HCT116 (cell line): ENCODE results near the gene ADGRL3. TPM values are rescaled to one million over a fixed set of nuclear protein-coding genes. Genes with fewer than 3 reads are reported as not detected.

Experiments
- ATAC-seq: fragments of 200-7000 bp; cut with Tn5 transposase; 2 replicates; pipeline ENCODE4 v1.9.1; 2020; ENCODE audit warnings: mild to moderate bottlenecking, moderate library complexity
- BruUV-seq: library from RNA; stranded (reverse); fragments of 400-500 nt; replicated peaks from 2 replicates; lab custom pipeline; 2021; lab: Mats Ljungman, UMichigan
- CTCF ChIA-PET: fragments of 300-600 bp; sonication (Branson Sonifier 250); formaldehyde crosslinking; loops from one replicate; lab custom pipeline; 2021; ENCODE audit warnings: antibody characterized with exemption; lab: Charles Lee
- POLR2A ChIA-PET: fragments of 300-600, 350-600 bp; sonication (Branson Sonifier 250); formaldehyde crosslinking; loops from one replicate; lab custom pipeline; 2021; ENCODE audit warnings: antibody characterized with exemption; lab: Charles Lee
- RAD21 ChIA-PET, 2 experiments: fragments of 300-600 bp; sonication (Branson Sonifier 250); formaldehyde crosslinking; loops; one replicate each; lab custom pipeline; 2023; ENCODE audit warnings: low total read pairs in 2 of 2; ENCODE audit not compliant: uncharacterized antibody in 2 of 2, unreplicated experiment in 2 of 2, low non-redundant PET in 1 of 2; lab: Charles Lee
- DNase-seq: peaks from one replicate; pipeline ENCODE4 v3.0.0-alpha.2; 2010; ENCODE audit warnings: low read depth, low spot score
- H2AFZ ChIP-seq: fragments of 200-600 bp; shearing (Covaris generic), sonication (generic); 2 replicates; pipeline ENCODE4 v1.6.1; 2017; ENCODE audit warnings: low read depth, mixed run types, mixed read lengths, antibody characterized with exemption, low read length; ENCODE audit not compliant: poor library complexity, severe bottlenecking
- H3K27ac ChIP-seq: 2 replicates; pipeline ENCODE4 v1.5.1; 2012; ENCODE audit warnings: low read depth, low read length
- H3K27me3 ChIP-seq: fragments of 200-600 bp; sonication (generic); 2 replicates; pipeline ENCODE4 v1.6.1; 2016; ENCODE audit warnings: mixed run types, low read length, mixed read lengths; ENCODE audit not compliant: insufficient read depth
- H3K36me3 ChIP-seq, 2 experiments: fragments of 200-500 bp in 1 of 2; fragments of 200-600 bp in 1 of 2; sonication (Bioruptor generic) in 1 of 2; sonication (generic) in 1 of 2; 2 replicates each; pipeline versions ENCODE4 v1.5.1 to v1.6.1; 2014 to 2016; ENCODE audit warnings: low read length in 2 of 2, inconsistent platforms in 1 of 2, mixed read lengths in 1 of 2, mixed run types in 1 of 2; ENCODE audit not compliant: insufficient read depth in 2 of 2, control insufficient read depth in 1 of 2
- H3K4me1 ChIP-seq, 2 experiments: fragments of 200-600 bp in 1 of 2; sonication (generic) in 1 of 2; 2 replicates each; pipeline versions ENCODE4 v1.5.1 to v1.6.1; 2012 to 2017; ENCODE audit warnings: low read length in 2 of 2, inconsistent platforms in 1 of 2, mild to moderate bottlenecking in 1 of 2, mixed read lengths in 1 of 2, mixed run types in 1 of 2, moderate library complexity in 1 of 2; ENCODE audit not compliant: insufficient read depth in 2 of 2, control insufficient read depth in 1 of 2
- H3K4me2 ChIP-seq: fragments of 200-600 bp; sonication (generic); 2 replicates; pipeline ENCODE4 v1.6.1; 2017; ENCODE audit warnings: mixed run types, low read length, mixed read lengths
- H3K4me3 ChIP-seq, 2 experiments: fragments of 200-600 bp in 1 of 2; sonication (generic) in 1 of 2; replicated peaks in 1 of 2; 2 replicates each; pipeline ENCODE4 v1.5.1; 2011 to 2016; ENCODE audit warnings: low read length in 2 of 2, control low read depth in 1 of 2, low read depth in 1 of 2, mild to moderate bottlenecking in 1 of 2, mixed read lengths in 1 of 2, mixed run types in 1 of 2
- H3K79me2 ChIP-seq: fragments of 200-600 bp; sonication (generic); 2 replicates; pipeline ENCODE4 v1.6.1; 2017; ENCODE audit warnings: mild to moderate bottlenecking, mixed run types, low read length, moderate library complexity, mixed read lengths; ENCODE audit not compliant: insufficient read depth
- H3K9ac ChIP-seq: fragments of 200-600 bp; sonication (generic); 2 replicates; pipeline ENCODE4 v1.6.1; 2016; ENCODE audit warnings: low read length, mixed read lengths
- H3K9me2 ChIP-seq: fragments of 200-600 bp; sonication (generic), shearing (Covaris generic); 2 replicates; pipeline ENCODE4 v1.6.1; 2017; ENCODE audit warnings: mixed run types, mild to moderate bottlenecking, moderate library complexity; ENCODE audit not compliant: insufficient read depth
- H3K9me3 ChIP-seq, 2 experiments: fragments of 200-500 bp in 1 of 2; fragments of 200-600 bp in 1 of 2; sonication (Bioruptor generic) in 1 of 2; sonication (generic) in 1 of 2; 2 replicates each; pipeline ENCODE4 v1.6.1; 2014 to 2017; ENCODE audit warnings: low read length in 2 of 2, mixed read lengths in 2 of 2, inconsistent platforms in 1 of 2, low read depth in 1 of 2, mild to moderate bottlenecking in 1 of 2, mixed run types in 1 of 2, moderate library complexity in 1 of 2; ENCODE audit not compliant: control insufficient read depth in 1 of 2, insufficient read depth in 1 of 2
- H4K20me1 ChIP-seq: fragments of 200-600 bp; sonication (generic), shearing (Covaris generic); 2 replicates; pipeline ENCODE4 v1.6.1; 2017; ENCODE audit warnings: mixed run types, mild to moderate bottlenecking, moderate library complexity; ENCODE audit not compliant: insufficient read depth
- ATF3 ChIP-seq: IDR thresholded peaks from 2 replicates; pipeline ENCODE4 v1.6.1; 2012
- CBX3 ChIP-seq: IDR thresholded peaks from 2 replicates; pipeline ENCODE4 v1.6.1; 2012; ENCODE audit warnings: low read depth
- CTCF ChIP-seq, 3 experiments: fragments of 200-600 bp in 1 of 3; sonication (generic) in 1 of 3; IDR thresholded peaks in 2 of 3; conservative IDR thresholded peaks in 1 of 3; 2 replicates each; pipeline ENCODE4 v1.5.1; 2012 to 2017; ENCODE audit warnings: low read depth in 2 of 3, low read length in 2 of 3, antibody characterized with exemption in 1 of 3, borderline replicate concordance in 1 of 3, control low read depth in 1 of 3, mild to moderate bottlenecking in 1 of 3, mixed read lengths in 1 of 3, mixed run types in 1 of 3, moderate library complexity in 1 of 3; ENCODE audit not compliant: insufficient read depth in 1 of 3
- ELF1 ChIP-seq: IDR thresholded peaks from 2 replicates; pipeline ENCODE4 v1.6.1; 2012; ENCODE audit warnings: low read depth, borderline replicate concordance
- EZH2 ChIP-seq: fragments of 200-600 bp; sonication (generic); IDR thresholded peaks from 2 replicates; pipeline ENCODE4 v1.6.1; 2017; ENCODE audit warnings: antibody characterized with exemption, mixed run types
- FOSL1 ChIP-seq: IDR thresholded peaks from 2 replicates; pipeline ENCODE4 v1.6.1; 2012; ENCODE audit warnings: low read depth
- POLR2A ChIP-seq: IDR thresholded peaks from 2 replicates; pipeline ENCODE4 v1.7.0; 2011; ENCODE audit warnings: borderline replicate concordance; ENCODE audit not compliant: insufficient read depth, insufficient read length; ENCODE audit errors: extremely low read depth
- POLR2AphosphoS5 ChIP-seq: IDR thresholded peaks from 2 replicates; pipeline ENCODE4 v1.6.1; 2011; ENCODE audit warnings: mild to moderate bottlenecking, low read depth, low read length, moderate library complexity
- RAD21 ChIP-seq: IDR thresholded peaks from 2 replicates; pipeline ENCODE4 v1.6.1; 2012; ENCODE audit warnings: low read depth, mild to moderate bottlenecking
- SIN3A ChIP-seq: IDR thresholded peaks from 2 replicates; pipeline ENCODE4 v1.6.1; 2012; ENCODE audit warnings: low read depth
- SP1 ChIP-seq: IDR thresholded peaks from 2 replicates; pipeline ENCODE4 v1.6.1; 2012; ENCODE audit warnings: low read depth
- SRF ChIP-seq: IDR thresholded peaks from 2 replicates; pipeline ENCODE4 v1.6.1; 2012; ENCODE audit warnings: low read depth
- YY1 ChIP-seq: IDR thresholded peaks from 2 replicates; pipeline ENCODE4 v1.6.1; 2011; ENCODE audit warnings: low read length, low read depth, moderate library complexity, mild to moderate bottlenecking; ENCODE audit not compliant: insufficient replicate concordance; ENCODE audit errors: extremely low read depth
- ZFX ChIP-seq: fragments of 450-650 bp; IDR thresholded peaks from 2 replicates; pipeline ENCODE4 v1.6.1; 2017
- ZNF274 ChIP-seq: fragments of 200-500 bp; sonication (Bioruptor generic); IDR thresholded peaks from 2 replicates; pipeline ENCODE4 v1.6.1; 2014; ENCODE audit warnings: mild to moderate bottlenecking, low read depth, low read length, inconsistent platforms
- intact Hi-C: fragments of 100-400 bp; cut with micrococcal nuclease; formaldehyde crosslinking; loops from 2 replicates; pipeline ENCODE4 v1.10.0; 2022
- total RNA-seq: library from RNA; stranded (reverse); gene quantifications from one replicate; pipeline ENCODE4 v1.2.1, GENCODE V29; 2021; ENCODE audit not compliant: unreplicated experiment
- TF ChIP-seq, protein P1 (sequence below): IDR thresholded peaks from 2 replicates; pipeline ENCODE4 v1.6.1; 2012
- TF ChIP-seq, protein P2 (sequence below): IDR thresholded peaks from 2 replicates; pipeline ENCODE4 v1.6.1; 2011; ENCODE audit warnings: mild to moderate bottlenecking, low read length, moderate library complexity; ENCODE audit not compliant: insufficient replicate concordance; ENCODE audit errors: extremely low read depth

Gene ADGRL3
- total RNA-seq, 1 experiment from 2014 or later: not detected

GRCh38 chr4:61671599-61671998 is 471.5 kb downstream of the ADGRL3 start:
- Histone ChIP-seq H4K20me1 (no peaks in the 10 kb centered on the region), H3K9ac (no peak overlapping the region), H3K27ac (no peak overlapping the region), H3K4me1 (no peaks in the 10 kb centered on the region), H3K36me3 (no peaks in the 10 kb centered on the region), H2AFZ (no peak overlapping the region), H3K9me3 (peaks cover 6 to 20% of the 10 kb centered on the region in 2 experiments; a peak in 2 of 4 replicates), H3K9me2 (no peaks in the 10 kb centered on the region), H3K27me3 (no peaks in the 10 kb centered on the region), H3K79me2 (no peaks in the 10 kb centered on the region), H3K4me3 (no peak overlapping the region), H3K4me2 (no peak overlapping the region)
- ATAC-seq: no peak
- DNase-seq: no peak
- ChIA-PET CTCF (no interaction called here), POLR2A (no interaction called here), RAD21 (no interaction called here)
- TF ChIP-seq ELF1 (no peak), CBX3 (no peak), POLR2A (no peak), SIN3A (no peak), RAD21 (no peak), EZH2 (no peak), YY1 (no peak), SP1 (no peak), FOSL1 (no peak)
- TF ChIP-seq, protein P1, sequence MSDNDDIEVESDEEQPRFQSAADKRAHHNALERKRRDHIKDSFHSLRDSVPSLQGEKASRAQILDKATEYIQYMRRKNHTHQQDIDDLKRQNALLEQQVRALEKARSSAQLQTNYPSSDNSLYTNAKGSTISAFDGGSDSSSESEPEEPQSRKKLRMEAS: no peak
- BruUV-seq: no TSS peak
- intact Hi-C loops: no loop called here

DNA sequence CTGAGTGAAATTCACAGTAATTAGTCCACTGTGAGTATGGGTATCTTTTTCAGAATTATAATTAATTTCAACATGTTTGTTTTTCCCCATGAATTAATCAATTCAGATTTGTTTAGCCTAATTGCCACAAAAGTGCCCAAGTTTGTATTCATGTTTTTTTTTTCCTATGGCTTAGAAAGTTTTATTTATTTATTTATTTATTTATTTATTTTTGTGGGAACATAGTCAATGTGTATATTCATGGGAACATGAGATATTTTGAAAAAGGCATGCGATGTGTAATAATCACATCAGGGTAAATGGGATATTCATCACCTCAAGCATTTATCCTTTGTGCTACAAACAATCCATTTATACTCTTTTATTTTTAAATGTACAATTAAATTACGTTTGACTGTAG is 475.3 kb downstream of the ADGRL3 start:
- intact Hi-C loops: no loop called here
- no peak for TF ChIP-seq SRF
- no peak for TF ChIP-seq ATF3
- no peak for TF ChIP-seq POLR2A
- TF ChIP-seq, protein P2, sequence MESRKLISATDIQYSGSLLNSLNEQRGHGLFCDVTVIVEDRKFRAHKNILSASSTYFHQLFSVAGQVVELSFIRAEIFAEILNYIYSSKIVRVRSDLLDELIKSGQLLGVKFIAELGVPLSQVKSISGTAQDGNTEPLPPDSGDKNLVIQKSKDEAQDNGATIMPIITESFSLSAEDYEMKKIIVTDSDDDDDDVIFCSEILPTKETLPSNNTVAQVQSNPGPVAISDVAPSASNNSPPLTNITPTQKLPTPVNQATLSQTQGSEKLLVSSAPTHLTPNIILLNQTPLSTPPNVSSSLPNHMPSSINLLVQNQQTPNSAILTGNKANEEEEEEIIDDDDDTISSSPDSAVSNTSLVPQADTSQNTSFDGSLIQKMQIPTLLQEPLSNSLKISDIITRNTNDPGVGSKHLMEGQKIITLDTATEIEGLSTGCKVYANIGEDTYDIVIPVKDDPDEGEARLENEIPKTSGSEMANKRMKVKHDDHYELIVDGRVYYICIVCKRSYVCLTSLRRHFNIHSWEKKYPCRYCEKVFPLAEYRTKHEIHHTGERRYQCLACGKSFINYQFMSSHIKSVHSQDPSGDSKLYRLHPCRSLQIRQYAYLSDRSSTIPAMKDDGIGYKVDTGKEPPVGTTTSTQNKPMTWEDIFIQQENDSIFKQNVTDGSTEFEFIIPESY: no peak
- no peak for TF ChIP-seq YY1
- TF ChIP-seq FOSL1: no peak
- TF ChIP-seq CBX3: no peak
- no peak for TF ChIP-seq POLR2AphosphoS5
- TF ChIP-seq ZFX: no peak
- TF ChIP-seq CTCF (IDR thresholded peaks at IDR 0.05 in 2 of 3, conservative IDR thresholded peaks at IDR 0.05 in 1 of 3; ENCODE audit: borderline replicate concordance in 1 of 3, insufficient read depth in 1 of 3, low read depth in 2 of 3, low read length in 2 of 3): no peak
- TF ChIP-seq ELF1: no peak
- no peak for TF ChIP-seq EZH2
- TF ChIP-seq ZNF274: no peak
- no peak for TF ChIP-seq SP1
- no peak for TF ChIP-seq SIN3A

More for the DNA sequence above, 475.3 kb downstream of the ADGRL3 start:
- H4K20me1 ChIP-seq: no peaks in the 10 kb centered on the region
- H3K4me3 ChIP-seq: no peak overlapping the region
- POLR2A ChIA-PET: no interaction called here
- no peaks in the 10 kb centered on the region for H3K9me2 ChIP-seq
- peaks cover 5 to 14% of the 10 kb centered on the region in 2 experiments; a peak in 2 of 4 replicates for H3K9me3 ChIP-seq
- no peaks in the 10 kb centered on the region for H3K4me1 ChIP-seq
- H3K27me3 ChIP-seq: no peaks in the 10 kb centered on the region
- RAD21 ChIA-PET: no interaction called here
- DNase-seq (no peak), ATAC-seq (no peak)
- BruUV-seq: no TSS peak
- H3K4me2 ChIP-seq: no peak overlapping the region
- H2AFZ ChIP-seq: no peak overlapping the region
- no peaks in the 10 kb centered on the region for H3K79me2 ChIP-seq
- CTCF ChIA-PET: no interaction called here
- H3K36me3 ChIP-seq: no peaks in the 10 kb centered on the region
- no peak overlapping the region for H3K9ac ChIP-seq
- no peak overlapping the region for H3K27ac ChIP-seq
